Kasumi-1 (cell line): ENCODE results near the gene CDYL.

ENCODE experiments used
- DNase-seq, 2 experiments: peaks; one replicate each; lab custom pipeline; 2025; lab: John Stamatoyannopoulos, UW

The CDYL gene

GRCh38 chr6:4774715-4775493 lies 1.3 kb upstream of the CDYL start:
- DNase-seq: peak; percentile 47 to 51

GRCh38 chr6:4775494-4776130 lies 592 bp upstream of the CDYL start:
- DNase-seq: peak; percentile 68 to 81

- DNase-seq: peak in 1 of 2 experiments; percentile 24
Measured at GRCh38 chr6:4776493-4777393, 539 bp downstream of the CDYL start.

- peak; percentile 47 to 49 for DNase-seq
Measured at GRCh38 chr6:4777394-4777935, 1.3 kb downstream of the CDYL start.

GRCh38 chr6:4778086-4778485 lies 1.9 kb downstream of the CDYL start:
- DNase-seq: no peak

GRCh38 chr6:4780360-4780812 lies 4.2 kb downstream of the CDYL start:
- DNase-seq: no peak

GRCh38 chr6:4781426-4781825 lies 5.2 kb downstream of the CDYL start:
- no peak for DNase-seq

- peak; percentile 25 for DNase-seq
Measured at GRCh38 chr6:4781967-4782575, 5.9 kb downstream of the CDYL start.

GRCh38 chr6:4786996-4787395 lies 10.8 kb downstream of the CDYL start:
- DNase-seq: no peak

- DNase-seq: no peak
Measured at GRCh38 chr6:4788482-4788881, 12.3 kb downstream of the CDYL start.

- DNase-seq: no peak
Measured at GRCh38 chr6:4788953-4789584, 12.9 kb downstream of the CDYL start.

- peak in 1 of 2 experiments; percentile 7 for DNase-seq
Measured at GRCh38 chr6:4790158-4790899, 14.1 kb downstream of the CDYL start.

GRCh38 chr6:4794140-4794707 lies 18.0 kb downstream of the CDYL start:
- DNase-seq: no peak

- DNase-seq: no peak
Measured at GRCh38 chr6:4797587-4797986, 21.4 kb downstream of the CDYL start.

GRCh38 chr6:4799912-4800311 lies 23.7 kb downstream of the CDYL start:
- DNase-seq: no peak

- DNase-seq: no peak
Measured at GRCh38 chr6:4800662-4801061, 24.5 kb downstream of the CDYL start.

GRCh38 chr6:4801491-4802110 lies 25.4 kb downstream of the CDYL start:
- peak in 1 of 2 experiments; percentile 28 for DNase-seq

GRCh38 chr6:4802312-4802935 lies 26.2 kb downstream of the CDYL start:
- DNase-seq: no peak

GRCh38 chr6:4803343-4803744 lies 27.1 kb downstream of the CDYL start:
- no peak for DNase-seq
